GM12878 (cell line): Measurements from ENCODE around the gene IDI2. TPM values are rescaled to one million over a fixed set of nuclear protein-coding genes. Genes with fewer than 3 reads are reported as not detected.

Experiments used
- ATAC-seq: fragments of 200-7000 bp; cut with Tn5 transposase; 3 replicates; pipeline ENCODE4 v1.9.1; 2020; ENCODE audit warnings: mild to moderate bottlenecking, moderate library complexity
- BruUV-seq: library from RNA; stranded (reverse); fragments of 400-500 nt; replicated peaks from 2 replicates; lab custom pipeline; 2021; lab: Mats Ljungman, UMichigan
- CTCF ChIA-PET: fragments of 300-600 bp; sonication (Branson Sonifier 250); formaldehyde crosslinking; extraction: SDS; loops from one replicate; lab custom pipeline; 2021; ENCODE audit warnings: inconsistent platforms; lab: Yijun Ruan, JAX
- POLR2A ChIA-PET: fragments of 350-600 bp; formaldehyde crosslinking; extraction: SDS; loops from one replicate; lab custom pipeline; 2021; ENCODE audit warnings: inconsistent platforms; lab: Charles Lee
- RAD21 ChIA-PET: fragments of 300-600 bp; sonication (Branson Sonifier 250); formaldehyde crosslinking; loops from one replicate; lab custom pipeline; 2023; ENCODE audit warnings: antibody characterized with exemption; ENCODE audit not compliant: unreplicated experiment; lab: Charles Lee
- SMC1A ChIA-PET: fragments of 300-600 bp; sonication (Branson Sonifier 250); formaldehyde crosslinking; loops from one replicate; lab custom pipeline; 2023; ENCODE audit not compliant: unreplicated experiment, uncharacterized antibody; lab: Charles Lee
- DNase-seq: peaks from one replicate; pipeline ENCODE4 v3.0.0-alpha.2; 2011; ENCODE audit warnings: low read depth, low spot score
- FAIRE-seq: peaks from 3 replicates; lab custom pipeline; 2011; peaks lifted over from hg19 to GRCh38; lab: Jason Lieb, UNC
- H2AFZ ChIP-seq: 2 replicates; pipeline ENCODE4 v1.6.0; 2011; ENCODE audit warnings: low read depth, low read length, control low read depth; ENCODE audit not compliant: control insufficient read depth
- H3K27ac ChIP-seq: 2 replicates; pipeline ENCODE4 v1.5.1; 2011; ENCODE audit warnings: control low read depth; ENCODE audit not compliant: control insufficient read depth, insufficient read depth
- H3K27me3 ChIP-seq, 2 experiments: replicated peaks in 1 of 2; 2 replicates each; pipeline versions ENCODE4 v1.6.0 to v1.6.1; 2011; ENCODE audit warnings: low read length in 1 of 2; ENCODE audit not compliant: control insufficient read depth in 2 of 2, insufficient read depth in 2 of 2
- H3K36me3 ChIP-seq, 2 experiments: 2 replicates each; pipeline ENCODE4 v1.5.1; 2011; ENCODE audit warnings: low read length in 1 of 2; ENCODE audit not compliant: control insufficient read depth in 2 of 2, insufficient read depth in 2 of 2
- H3K4me1 ChIP-seq: 2 replicates; pipeline ENCODE4 v1.6.1; 2011; ENCODE audit warnings: mild to moderate bottlenecking, low read length, moderate library complexity, mixed read lengths; ENCODE audit not compliant: control insufficient read depth, insufficient read depth
- H3K4me2 ChIP-seq: 2 replicates; pipeline ENCODE4 v1.6.0; 2011; ENCODE audit warnings: control low read depth; ENCODE audit not compliant: control insufficient read depth, insufficient read depth
- H3K4me3 ChIP-seq: fragments of 200-600 bp; sonication (generic); 2 replicates; pipeline ENCODE4 v1.5.1; 2016
- H3K79me2 ChIP-seq: 2 replicates; pipeline ENCODE4 v1.6.0; 2011; ENCODE audit warnings: low read length; ENCODE audit not compliant: control insufficient read depth, insufficient read depth
- H3K9ac ChIP-seq: 2 replicates; pipeline ENCODE4 v1.8.0; 2011; ENCODE audit warnings: low read length, control low read depth, mixed read lengths; ENCODE audit not compliant: control insufficient read depth, insufficient read depth
- H3K9me3 ChIP-seq: replicated peaks from 3 replicates; pipeline ENCODE4 v1.5.1; 2011; ENCODE audit warnings: mild to moderate bottlenecking, low read length; ENCODE audit not compliant: control insufficient read depth, insufficient read depth
- H4K20me1 ChIP-seq: 2 replicates; pipeline ENCODE4 v1.6.0; 2011; ENCODE audit not compliant: control insufficient read depth, insufficient read depth
- BRCA1 ChIP-seq: IDR thresholded peaks from 2 replicates; pipeline ENCODE4 v1.6.1; 2011; ENCODE audit warnings: low read depth, low read length, improper control_type of control experiment
- E2F4 ChIP-seq: IDR thresholded peaks from 2 replicates; pipeline ENCODE4 v1.6.1; 2012; ENCODE audit warnings: low read depth, low read length, improper control_type of control experiment
- JUNB ChIP-seq: IDR thresholded peaks from 2 replicates; pipeline ENCODE4 v1.6.1; 2016; ENCODE audit warnings: antibody characterized with exemption, mild to moderate bottlenecking
- KDM1A ChIP-seq: fragments of 200-600 bp; sonication (generic); IDR thresholded peaks from 2 replicates; pipeline ENCODE4 v1.6.1; 2016; ENCODE audit warnings: borderline replicate concordance
- MTA2 ChIP-seq: fragments of 450-650 bp; IDR thresholded peaks from 2 replicates; pipeline ENCODE4 v1.6.1; 2016; ENCODE audit warnings: low read depth, mild to moderate bottlenecking, moderate library complexity
- NR2C1 ChIP-seq: fragments of 450-650 bp; IDR thresholded peaks from 2 replicates; pipeline ENCODE4 v1.6.1; 2017; ENCODE audit warnings: antibody characterized with exemption, mild to moderate bottlenecking, moderate library complexity
- NRF1 ChIP-seq: conservative IDR thresholded peaks from 2 replicates; pipeline ENCODE4 v1.6.1; 2011; ENCODE audit warnings: mild to moderate bottlenecking, low read depth, low read length, improper control_type of control experiment
- RB1 ChIP-seq: fragments of 450-650 bp; formaldehyde crosslinking; IDR thresholded peaks from 2 replicates; pipeline ENCODE4 v1.6.1; 2017; ENCODE audit warnings: mild to moderate bottlenecking, borderline replicate concordance
- RFX5 ChIP-seq: IDR thresholded peaks from 2 replicates; pipeline ENCODE4 v1.6.1; 2011; ENCODE audit warnings: low read depth, low read length, improper control_type of control experiment
- SMARCA5 ChIP-seq: fragments of 450-650 bp; IDR thresholded peaks from 2 replicates; pipeline ENCODE4 v1.6.1; 2017; ENCODE audit warnings: mild to moderate bottlenecking
- TCF7 ChIP-seq: IDR thresholded peaks from 2 replicates; pipeline ENCODE4 v1.6.1; 2014; ENCODE audit warnings: antibody characterized with exemption, borderline replicate concordance
- USF1 ChIP-seq: IDR thresholded peaks from 2 replicates; pipeline ENCODE4 v1.6.1; 2011; ENCODE audit warnings: borderline replicate concordance, low read depth, mild to moderate bottlenecking, moderate library complexity, mixed read lengths, low read length; ENCODE audit not compliant: insufficient read depth; ENCODE audit errors: extremely low read length
- ZNF622 ChIP-seq: fragments of 450-650 bp; IDR thresholded peaks from 2 replicates; pipeline ENCODE4 v1.6.1; 2017; ENCODE audit warnings: mild to moderate bottlenecking, inconsistent platforms
- WGBS: methylation state at CpG from one replicate; pipeline ENCODE4 v1.1.6; 2016; ENCODE audit warnings: low lambda C conversion rate; ENCODE audit not compliant: insufficient replicate concordance, insufficient coverage; ENCODE audit errors: missing lambda C conversion rate; 5-methylcytosine and 5-hydroxymethylcytosine counted together
- in situ Hi-C: fragments of 300-500 bp; cut with MboI; formaldehyde crosslinking; loops from 9 replicates; pipeline ENCODE4 v1.14.3; 2018; ENCODE audit warnings: mixed read lengths
- intact Hi-C: fragments of 100-400 bp; cut with micrococcal nuclease; formaldehyde crosslinking; loops from one replicate; pipeline ENCODE4 v1.14.2; 2022; ENCODE audit not compliant: unreplicated experiment
- polyA plus RNA-seq, 11 experiments: library from polyadenylated mRNA; depleted of rRNA in 4 of 11; unstranded in 6 of 11; stranded (reverse) in 5 of 11; fragments of >200 nt; fragmentation: Nextera tagmentation in 4 of 11; fragmentation: Illumina TruSeq in 1 of 11; extraction: Ambion mirVana in 4 of 11; extraction: Trizol in 1 of 11; gene quantifications; 1 replicate in 1 of 11; 2 replicates in 10 of 11; pipeline versions ENCODE4 v1.2.1 to v1.2.3, GENCODE V29; 2011 to 2016; ENCODE audit warnings: inconsistent platforms in 2 of 11, missing spikeins in 2 of 11, low read depth in 1 of 11
- total RNA-seq, 4 experiments: library from RNA; depleted of rRNA in 3 of 4; stranded (reverse); fragments of >200 nt in 3 of 4; fragmentation: Illumina TruSeq in 1 of 4; extraction: Trizol in 1 of 4; gene quantifications; 2 replicates each; pipeline versions ENCODE4 v1.2.1 to v1.2.3, GENCODE V29; 2013 to 2021
- TF ChIP-seq, protein P1 (sequence below): fragments of 450-650 bp; IDR thresholded peaks from 2 replicates; pipeline ENCODE4 v1.6.1; 2017; ENCODE audit warnings: antibody characterized with exemption, mild to moderate bottlenecking, moderate library complexity

Gene IDI2
- total and polyA plus RNA-seq, 10 of the 15 experiments (the other 5 are each of a cell fraction or from before 2014, with no cell fraction given): 0.06 TPM; not detected in 9

DNA sequence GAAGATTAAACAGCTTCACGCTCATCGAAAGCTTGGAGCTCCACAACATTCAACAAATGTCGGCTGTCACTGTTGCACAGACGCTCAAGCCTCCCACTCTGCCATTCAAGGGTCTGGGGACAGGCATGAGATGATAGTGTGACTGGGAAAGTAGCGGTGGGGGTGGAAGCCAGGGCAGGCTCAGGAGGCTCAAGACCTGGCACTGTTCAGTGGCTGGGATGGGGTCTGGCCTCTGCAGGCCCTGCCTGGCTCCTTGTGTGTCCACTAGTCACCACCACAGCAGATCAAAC is 50.9 kb downstream of the IDI2 start:
- no peak for DNase-seq
- RAD21 ChIA-PET: interaction anchor here (1.0 to 2.2 kb wide), 5 partner anchors 8 to 69 kb away, joined by 3 to 8 read pairs (median 4); no protein-coding TSS in a partner anchor
- CTCF ChIA-PET: interaction anchor here (1.1 to 2.0 kb wide), 2 partner anchors 13 to 62 kb away, joined by 3 to 6 read pairs; partner anchors contain the start of gene GTPBP4
- peak; percentile 28; the same call in 2 of the 3 replicates for ATAC-seq
- Histone ChIP-seq H3K27ac (peak overlapping the region; percentile 41), H3K4me3 (no peak overlapping the region), H3K4me1 (peaks cover 19% of the 10 kb centered on the region), H3K4me2 (no peak overlapping the region), H3K9ac (no peak overlapping the region; the same call in 1 of the 2 replicates), H4K20me1 (no peaks in the 10 kb centered on the region), H2AFZ (no peak overlapping the region; the same call in 1 of the 2 replicates), H3K36me3 (no peaks in the 10 kb centered on the region), H3K79me2 (no peaks in the 10 kb centered on the region), H3K9me3 (peaks cover 10% of the 10 kb centered on the region; the same call in 2 of the 3 replicates), H3K27me3 (no peaks in the 10 kb centered on the region)
- POLR2A ChIA-PET: interaction anchor here (0.9 to 3.6 kb wide), 5 partner anchors 12 to 62 kb away, joined by 3 to 23 read pairs (median 6); partner anchors contain the start of genes GTPBP4 and LARP4B
- WGBS: 88% methylated on average over 5 of the region's 5 CpGs
- TF ChIP-seq USF1: no peak
- TF ChIP-seq NR2C1: no peak
- TF ChIP-seq KDM1A: no peak
- no peak for TF ChIP-seq ZNF622
- no peak for TF ChIP-seq TCF7
- no peak for TF ChIP-seq BRCA1
- TF ChIP-seq SMARCA5: no peak
- TF ChIP-seq, protein P1, sequence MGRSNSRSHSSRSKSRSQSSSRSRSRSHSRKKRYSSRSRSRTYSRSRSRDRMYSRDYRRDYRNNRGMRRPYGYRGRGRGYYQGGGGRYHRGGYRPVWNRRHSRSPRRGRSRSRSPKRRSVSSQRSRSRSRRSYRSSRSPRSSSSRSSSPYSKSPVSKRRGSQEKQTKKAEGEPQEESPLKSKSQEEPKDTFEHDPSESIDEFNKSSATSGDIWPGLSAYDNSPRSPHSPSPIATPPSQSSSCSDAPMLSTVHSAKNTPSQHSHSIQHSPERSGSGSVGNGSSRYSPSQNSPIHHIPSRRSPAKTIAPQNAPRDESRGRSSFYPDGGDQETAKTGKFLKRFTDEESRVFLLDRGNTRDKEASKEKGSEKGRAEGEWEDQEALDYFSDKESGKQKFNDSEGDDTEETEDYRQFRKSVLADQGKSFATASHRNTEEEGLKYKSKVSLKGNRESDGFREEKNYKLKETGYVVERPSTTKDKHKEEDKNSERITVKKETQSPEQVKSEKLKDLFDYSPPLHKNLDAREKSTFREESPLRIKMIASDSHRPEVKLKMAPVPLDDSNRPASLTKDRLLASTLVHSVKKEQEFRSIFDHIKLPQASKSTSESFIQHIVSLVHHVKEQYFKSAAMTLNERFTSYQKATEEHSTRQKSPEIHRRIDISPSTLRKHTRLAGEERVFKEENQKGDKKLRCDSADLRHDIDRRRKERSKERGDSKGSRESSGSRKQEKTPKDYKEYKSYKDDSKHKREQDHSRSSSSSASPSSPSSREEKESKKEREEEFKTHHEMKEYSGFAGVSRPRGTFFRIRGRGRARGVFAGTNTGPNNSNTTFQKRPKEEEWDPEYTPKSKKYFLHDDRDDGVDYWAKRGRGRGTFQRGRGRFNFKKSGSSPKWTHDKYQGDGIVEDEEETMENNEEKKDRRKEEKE: no peak
- TF ChIP-seq NRF1: no peak
- no peak for TF ChIP-seq RB1
- no peak for TF ChIP-seq E2F4
- no peak for TF ChIP-seq MTA2
- TF ChIP-seq RFX5: no peak
- TF ChIP-seq JUNB: no peak
- BruUV-seq: no TSS peak
- intact Hi-C loops (loop anchor here (1.0 to 2.0 kb wide), 2 partner anchors 14 to 64 kb away; partner anchors contain the start of gene GTPBP4), in situ Hi-C loops (no loop called here)
- FAIRE-seq: no peak
- SMC1A ChIA-PET: interaction anchor here (1.6 to 2.5 kb wide), 2 partner anchors 12 to 62 kb away, joined by 7 to 25 read pairs; partner anchors contain the start of gene GTPBP4
